HepG2 (cell line): Measurements from ENCODE around the gene ARHGAP29. TPM values are rescaled to one million over a fixed set of nuclear protein-coding genes. Genes with fewer than 3 reads are reported as not detected.

Experiments used
- GATAD1 ChIP-seq: IDR thresholded peaks from 2 replicates; pipeline ENCODE4 v1.6.1; 2016; ENCODE audit warnings: missing genetic modification reagents, missing compliant biosample characterization
- GFI1 ChIP-seq: sonication (generic); formaldehyde crosslinking; IDR thresholded peaks from 2 replicates; pipeline ENCODE4 v1.5.0; 2020; ENCODE audit warnings: missing genetic modification reagents, mild to moderate bottlenecking, borderline replicate concordance
- HES4 ChIP-seq: sonication (generic); formaldehyde crosslinking; IDR thresholded peaks from 2 replicates; pipeline ENCODE4 v1.9.0; 2021; ENCODE audit warnings: mild to moderate bottlenecking, missing genetic modification reagents, borderline replicate concordance
- PCBP1 ChIP-seq: fragments of 200-400 bp; formaldehyde crosslinking; IDR thresholded peaks from 2 replicates; pipeline ENCODE4 v1.6.1; 2017; ENCODE audit warnings: mild to moderate bottlenecking, low read depth, low read length, borderline replicate concordance
- RBAK ChIP-seq: sonication (generic); formaldehyde crosslinking; IDR thresholded peaks from 2 replicates; pipeline ENCODE4 v1.5.1; 2020; ENCODE audit warnings: mild to moderate bottlenecking, missing genetic modification reagents
- ZNF235 ChIP-seq: sonication (generic); formaldehyde crosslinking; IDR thresholded peaks from 2 replicates; pipeline ENCODE4 v1.8.1; 2023; ENCODE audit warnings: mild to moderate bottlenecking, missing genetic modification reagents, borderline replicate concordance
- ZNF317 ChIP-seq: sonication (generic); formaldehyde crosslinking; IDR thresholded peaks from 2 replicates; pipeline ENCODE4 v1.5.0; 2020; ENCODE audit warnings: mild to moderate bottlenecking, missing genetic modification reagents
- ZNF383 ChIP-seq: sonication (generic); formaldehyde crosslinking; IDR thresholded peaks from 2 replicates; pipeline ENCODE4 v1.4.0; 2020; ENCODE audit warnings: missing genetic modification reagents, mild to moderate bottlenecking, borderline replicate concordance
- ZNF432 ChIP-seq: sonication (generic); formaldehyde crosslinking; IDR thresholded peaks from 2 replicates; pipeline ENCODE4 v1.5.0; 2020; ENCODE audit warnings: missing genetic modification reagents, mild to moderate bottlenecking, borderline replicate concordance
- polyA plus RNA-seq, 8 experiments: library from polyadenylated mRNA; depleted of rRNA in 3 of 8; stranded (reverse) in 7 of 8; unstranded in 1 of 8; fragments of >200 nt; fragmentation: Illumina TruSeq in 4 of 8; extraction: Trizol in 4 of 8; gene quantifications; 2 replicates each; pipeline versions ENCODE4 v1.2.1 to v1.2.3, GENCODE V29; 2011 to 2016; ENCODE audit warnings: low read depth in 4 of 8, missing spikeins in 1 of 8, mixed read lengths in 1 of 8; ENCODE audit not compliant: insufficient read depth in 1 of 8
- total RNA-seq, 5 experiments: library from RNA; depleted of rRNA; stranded (reverse); fragments of >200 nt; fragmentation: Illumina TruSeq; extraction: Trizol; gene quantifications; 2 replicates each; pipeline ENCODE4 v1.2.3, GENCODE V29; 2016; ENCODE audit warnings: low read depth in 1 of 5
- TF ChIP-seq, protein P1 (sequence below): sonication (generic); formaldehyde crosslinking; conservative IDR thresholded peaks from 2 replicates; pipeline ENCODE4 v1.4.0; 2020; ENCODE audit warnings: missing genetic modification reagents
- TF ChIP-seq, protein P2 (sequence below): sonication (generic); formaldehyde crosslinking; IDR thresholded peaks from 2 replicates; pipeline ENCODE4 v1.5.1; 2020; ENCODE audit warnings: mild to moderate bottlenecking, missing genetic modification reagents, borderline replicate concordance
- TF ChIP-seq, protein P3 (sequence below): sonication (generic); formaldehyde crosslinking; IDR thresholded peaks from 2 replicates; pipeline ENCODE4 v1.4.0; 2020; ENCODE audit warnings: mild to moderate bottlenecking, low read depth, missing genetic modification reagents
- TF ChIP-seq, protein P4 (sequence below): sonication (generic); formaldehyde crosslinking; IDR thresholded peaks from one replicate; pipeline ENCODE4 v1.5.1; 2020; ENCODE audit warnings: mild to moderate bottlenecking, missing genetic modification reagents; ENCODE audit errors: not compliant biosample characterization

The ARHGAP29 gene
- total and polyA plus RNA-seq, 2 of the 13 experiments (the other 11 are each of a cell fraction or from before 2014, with no cell fraction given) = 12.8 to 18.3 TPM

DNA sequence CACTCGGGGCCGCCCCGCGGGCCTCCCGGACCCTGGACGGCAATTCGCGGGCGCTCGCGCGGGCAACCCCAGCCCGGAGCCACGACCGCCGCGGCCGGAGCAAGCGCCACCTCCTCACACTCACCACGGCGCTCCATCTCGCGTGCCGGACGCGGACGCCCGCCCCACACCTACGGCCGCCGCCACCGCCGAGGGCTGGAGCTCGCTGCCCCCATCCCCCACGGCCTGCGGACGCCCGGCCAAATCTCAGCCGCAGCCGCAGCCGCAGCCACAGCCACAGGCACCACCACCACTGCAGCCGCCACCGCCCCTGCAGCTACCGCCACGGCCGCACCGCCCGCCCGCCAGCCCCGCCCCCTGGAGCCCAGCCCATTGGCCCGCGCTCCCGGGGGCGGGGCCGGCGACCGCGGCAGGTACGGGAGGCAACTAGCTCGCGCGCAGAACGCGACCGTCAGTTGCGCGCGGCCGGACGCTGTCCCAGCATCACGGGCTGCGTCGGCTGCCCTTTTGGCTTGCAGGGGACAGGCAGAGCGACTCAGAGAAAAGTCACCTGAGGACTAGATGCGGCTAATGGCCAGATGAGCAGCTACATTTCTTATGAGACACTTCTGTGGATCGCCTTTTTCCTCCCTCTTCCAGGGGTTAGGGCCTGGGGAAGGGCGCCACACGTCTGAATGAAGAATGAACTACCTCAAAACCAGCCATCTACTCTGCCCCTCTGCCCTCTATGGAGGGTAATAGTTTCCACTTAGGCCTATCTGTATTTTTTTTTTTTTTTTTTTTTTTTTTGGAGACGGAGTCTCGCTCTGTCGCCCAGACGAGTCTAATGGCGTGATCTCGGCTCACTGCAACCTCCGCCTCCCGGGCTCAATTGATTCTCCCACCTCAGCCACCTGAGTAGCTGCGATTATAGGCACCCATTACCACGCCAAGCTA, at the start of gene ARHGAP29 (continued):
- TF ChIP-seq, protein P1, sequence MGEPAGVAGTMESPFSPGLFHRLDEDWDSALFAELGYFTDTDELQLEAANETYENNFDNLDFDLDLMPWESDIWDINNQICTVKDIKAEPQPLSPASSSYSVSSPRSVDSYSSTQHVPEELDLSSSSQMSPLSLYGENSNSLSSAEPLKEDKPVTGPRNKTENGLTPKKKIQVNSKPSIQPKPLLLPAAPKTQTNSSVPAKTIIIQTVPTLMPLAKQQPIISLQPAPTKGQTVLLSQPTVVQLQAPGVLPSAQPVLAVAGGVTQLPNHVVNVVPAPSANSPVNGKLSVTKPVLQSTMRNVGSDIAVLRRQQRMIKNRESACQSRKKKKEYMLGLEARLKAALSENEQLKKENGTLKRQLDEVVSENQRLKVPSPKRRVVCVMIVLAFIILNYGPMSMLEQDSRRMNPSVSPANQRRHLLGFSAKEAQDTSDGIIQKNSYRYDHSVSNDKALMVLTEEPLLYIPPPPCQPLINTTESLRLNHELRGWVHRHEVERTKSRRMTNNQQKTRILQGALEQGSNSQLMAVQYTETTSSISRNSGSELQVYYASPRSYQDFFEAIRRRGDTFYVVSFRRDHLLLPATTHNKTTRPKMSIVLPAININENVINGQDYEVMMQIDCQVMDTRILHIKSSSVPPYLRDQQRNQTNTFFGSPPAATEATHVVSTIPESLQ (CRISPR knock-in tag) = no peak
- TF ChIP-seq ZNF235 (CRISPR knock-in tag) = 0 out of 2 replicates have a peak, but pooled peaks have one; percentile 51
- TF ChIP-seq GATAD1 (CRISPR knock-in tag) = 0 out of 2 replicates have a peak, but pooled peaks have one; percentile 47
- TF ChIP-seq GFI1 (CRISPR knock-in tag) = peak; percentile 84
- 0 out of 2 replicates have a peak, but pooled peaks have one; percentile 37 for TF ChIP-seq ZNF317 (CRISPR knock-in tag)
- TF ChIP-seq, protein P2, sequence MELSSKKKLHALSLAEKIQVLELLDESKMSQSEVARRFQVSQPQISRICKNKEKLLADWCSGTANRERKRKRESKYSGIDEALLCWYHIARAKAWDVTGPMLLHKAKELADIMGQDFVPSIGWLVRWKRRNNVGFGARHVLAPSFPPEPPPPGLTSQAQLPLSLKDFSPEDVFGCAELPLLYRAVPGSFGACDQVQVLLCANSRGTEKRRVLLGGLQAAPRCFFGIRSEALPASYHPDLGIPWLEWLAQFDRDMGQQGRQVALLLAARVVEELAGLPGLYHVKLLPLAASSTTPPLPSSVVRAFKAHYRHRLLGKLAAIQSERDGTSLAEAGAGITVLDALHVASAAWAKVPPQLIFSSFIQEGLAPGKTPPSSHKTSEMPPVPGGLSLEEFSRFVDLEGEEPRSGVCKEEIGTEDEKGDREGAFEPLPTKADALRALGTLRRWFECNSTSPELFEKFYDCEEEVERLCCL (CRISPR knock-in tag) = no peak
- TF ChIP-seq, protein P3, sequence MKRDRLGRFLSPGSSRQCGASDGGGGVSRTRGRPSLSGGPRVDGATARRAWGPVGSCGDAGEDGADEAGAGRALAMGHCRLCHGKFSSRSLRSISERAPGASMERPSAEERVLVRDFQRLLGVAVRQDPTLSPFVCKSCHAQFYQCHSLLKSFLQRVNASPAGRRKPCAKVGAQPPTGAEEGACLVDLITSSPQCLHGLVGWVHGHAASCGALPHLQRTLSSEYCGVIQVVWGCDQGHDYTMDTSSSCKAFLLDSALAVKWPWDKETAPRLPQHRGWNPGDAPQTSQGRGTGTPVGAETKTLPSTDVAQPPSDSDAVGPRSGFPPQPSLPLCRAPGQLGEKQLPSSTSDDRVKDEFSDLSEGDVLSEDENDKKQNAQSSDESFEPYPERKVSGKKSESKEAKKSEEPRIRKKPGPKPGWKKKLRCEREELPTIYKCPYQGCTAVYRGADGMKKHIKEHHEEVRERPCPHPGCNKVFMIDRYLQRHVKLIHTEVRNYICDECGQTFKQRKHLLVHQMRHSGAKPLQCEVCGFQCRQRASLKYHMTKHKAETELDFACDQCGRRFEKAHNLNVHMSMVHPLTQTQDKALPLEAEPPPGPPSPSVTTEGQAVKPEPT (CRISPR knock-in tag) = no peak; the same call in 1 of the 2 replicates
- no peak for TF ChIP-seq ZNF383 (CRISPR knock-in tag)
- no peak for TF ChIP-seq PCBP1
- TF ChIP-seq ZNF432 (CRISPR knock-in tag) = no peak
- peak; percentile 17; the same call in 1 of the 2 replicates for TF ChIP-seq HES4
- TF ChIP-seq, protein P4, sequence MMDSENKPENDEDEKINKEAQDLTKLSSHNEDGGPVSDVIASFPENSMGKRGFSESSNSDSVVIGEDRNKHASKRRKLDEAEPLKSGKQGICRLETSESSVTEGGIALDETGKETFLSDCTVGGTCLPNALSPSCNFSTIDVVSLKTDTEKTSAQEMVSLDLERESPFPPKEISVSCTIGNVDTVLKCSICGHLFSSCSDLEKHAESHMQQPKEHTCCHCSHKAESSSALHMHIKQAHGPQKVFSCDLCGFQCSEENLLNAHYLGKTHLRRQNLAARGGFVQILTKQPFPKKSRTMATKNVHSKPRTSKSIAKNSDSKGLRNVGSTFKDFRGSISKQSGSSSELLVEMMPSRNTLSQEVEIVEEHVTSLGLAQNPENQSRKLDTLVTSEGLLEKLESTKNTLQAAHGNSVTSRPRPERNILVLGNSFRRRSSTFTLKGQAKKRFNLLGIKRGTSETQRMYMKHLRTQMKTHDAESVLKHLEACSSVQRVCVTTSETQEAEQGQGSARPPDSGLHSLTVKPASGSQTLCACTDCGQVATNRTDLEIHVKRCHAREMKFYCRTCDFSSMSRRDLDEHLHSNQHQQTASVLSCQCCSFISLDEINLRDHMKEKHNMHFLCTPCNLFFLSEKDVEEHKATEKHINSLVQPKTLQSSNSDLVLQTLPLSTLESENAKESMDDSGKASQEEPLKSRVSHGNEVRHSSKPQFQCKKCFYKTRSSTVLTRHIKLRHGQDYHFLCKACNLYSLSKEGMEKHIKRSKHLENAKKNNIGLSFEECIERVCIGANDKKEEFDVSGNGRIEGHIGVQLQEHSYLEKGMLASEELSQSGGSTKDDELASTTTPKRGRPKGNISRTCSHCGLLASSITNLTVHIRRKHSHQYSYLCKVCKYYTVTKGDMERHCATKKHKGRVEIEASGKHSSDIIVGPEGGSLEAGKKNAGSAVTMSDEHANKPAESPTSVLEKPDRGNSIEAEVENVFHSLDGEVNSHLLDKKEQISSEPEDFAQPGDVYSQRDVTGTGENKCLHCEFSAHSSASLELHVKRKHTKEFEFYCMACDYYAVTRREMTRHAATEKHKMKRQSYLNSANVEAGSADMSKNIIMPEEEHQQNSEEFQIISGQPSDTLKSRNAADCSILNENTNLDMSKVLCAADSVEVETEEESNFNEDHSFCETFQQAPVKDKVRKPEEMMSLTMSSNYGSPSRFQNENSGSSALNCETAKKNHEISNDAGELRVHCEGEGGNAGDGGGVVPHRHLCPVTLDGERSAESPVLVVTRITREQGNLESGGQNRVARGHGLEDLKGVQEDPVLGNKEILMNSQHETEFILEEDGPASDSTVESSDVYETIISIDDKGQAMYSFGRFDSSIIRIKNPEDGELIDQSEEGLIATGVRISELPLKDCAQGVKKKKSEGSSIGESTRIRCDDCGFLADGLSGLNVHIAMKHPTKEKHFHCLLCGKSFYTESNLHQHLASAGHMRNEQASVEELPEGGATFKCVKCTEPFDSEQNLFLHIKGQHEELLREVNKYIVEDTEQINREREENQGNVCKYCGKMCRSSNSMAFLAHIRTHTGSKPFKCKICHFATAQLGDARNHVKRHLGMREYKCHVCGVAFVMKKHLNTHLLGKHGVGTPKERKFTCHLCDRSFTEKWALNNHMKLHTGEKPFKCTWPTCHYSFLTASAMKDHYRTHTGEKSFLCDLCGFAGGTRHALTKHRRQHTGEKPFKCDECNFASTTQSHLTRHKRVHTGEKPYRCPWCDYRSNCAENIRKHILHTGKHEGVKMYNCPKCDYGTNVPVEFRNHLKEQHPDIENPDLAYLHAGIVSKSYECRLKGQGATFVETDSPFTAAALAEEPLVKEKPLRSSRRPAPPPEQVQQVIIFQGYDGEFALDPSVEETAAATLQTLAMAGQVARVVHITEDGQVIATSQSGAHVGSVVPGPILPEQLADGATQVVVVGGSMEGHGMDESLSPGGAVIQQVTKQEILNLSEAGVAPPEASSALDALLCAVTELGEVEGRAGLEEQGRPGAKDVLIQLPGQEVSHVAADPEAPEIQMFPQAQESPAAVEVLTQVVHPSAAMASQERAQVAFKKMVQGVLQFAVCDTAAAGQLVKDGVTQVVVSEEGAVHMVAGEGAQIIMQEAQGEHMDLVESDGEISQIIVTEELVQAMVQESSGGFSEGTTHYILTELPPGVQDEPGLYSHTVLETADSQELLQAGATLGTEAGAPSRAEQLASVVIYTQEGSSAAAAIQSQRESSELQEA (CRISPR knock-in tag) = no peak
- no peak for TF ChIP-seq RBAK (CRISPR knock-in tag)
